NCI-H146 (cell line): Measurements from ENCODE around the gene UTF1.
"Not testable (repeated sequence)": the region's sequence is repeated elsewhere in the genome, so short reads cannot be mapped to it uniquely, and the experiment has no call there.

ENCODE experiments used
- DNase-seq: peaks from one replicate; lab custom pipeline; 2025; lab: John Stamatoyannopoulos, UW

UTF1 gene

DNA sequence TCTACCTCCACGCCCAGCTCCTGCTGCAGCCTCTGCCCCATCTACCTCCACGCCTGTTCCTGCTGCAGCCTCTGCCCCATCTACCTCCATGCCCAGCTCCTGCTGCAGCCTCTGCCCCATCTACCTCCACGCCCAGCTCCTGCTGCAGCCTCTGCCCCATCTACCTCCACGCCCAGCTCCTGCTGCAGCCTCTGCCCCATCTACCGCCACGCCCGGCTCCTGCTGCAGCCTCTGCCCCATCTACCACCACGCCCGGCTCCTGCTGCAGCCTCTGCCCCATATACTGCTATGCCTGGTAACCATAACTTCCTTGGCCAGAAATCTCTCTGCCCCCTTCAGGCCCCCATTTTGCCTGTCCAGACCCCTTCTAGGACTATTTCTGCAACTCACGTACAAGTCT lies 35.0 kb downstream of the UTF1 start:
- not testable (repeated sequence) for DNase-seq

DNA sequence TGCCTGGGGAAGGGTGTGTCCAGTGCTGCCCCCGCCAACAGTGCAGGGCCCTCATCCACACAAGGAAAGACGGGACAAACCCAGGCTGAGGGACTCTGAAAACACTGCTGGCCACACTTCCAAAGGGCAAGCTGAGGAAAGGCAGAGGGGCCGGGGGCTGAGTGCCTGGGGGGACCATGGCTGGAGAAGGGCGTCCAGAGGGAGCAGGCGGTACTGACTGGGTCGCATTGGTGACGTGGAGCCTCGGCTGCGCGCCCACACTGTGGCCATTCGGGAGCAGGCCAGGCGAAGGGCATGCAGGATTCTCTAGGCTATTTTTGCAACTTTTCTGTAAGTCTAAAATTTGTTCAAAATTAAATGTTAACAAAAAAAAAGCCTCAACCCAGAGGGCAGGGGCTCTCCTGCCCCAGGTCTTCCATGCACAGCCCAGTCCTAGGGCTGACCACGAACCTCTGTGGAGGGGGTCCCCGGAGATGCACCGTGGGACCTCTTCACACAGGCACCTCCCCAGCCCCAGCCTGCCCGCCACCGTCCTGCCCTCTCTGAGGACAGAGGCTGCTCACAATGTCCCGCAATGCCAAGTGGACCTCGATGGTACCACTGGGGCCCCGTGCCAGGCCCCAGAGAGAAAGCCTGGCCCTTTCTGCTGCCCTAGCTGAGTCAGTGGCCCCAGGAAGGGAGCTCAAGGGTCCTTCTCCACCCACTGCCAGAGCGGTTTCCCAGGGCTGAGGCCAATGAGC lies 36.2 kb downstream of the UTF1 start:
- no peak for DNase-seq

DNA sequence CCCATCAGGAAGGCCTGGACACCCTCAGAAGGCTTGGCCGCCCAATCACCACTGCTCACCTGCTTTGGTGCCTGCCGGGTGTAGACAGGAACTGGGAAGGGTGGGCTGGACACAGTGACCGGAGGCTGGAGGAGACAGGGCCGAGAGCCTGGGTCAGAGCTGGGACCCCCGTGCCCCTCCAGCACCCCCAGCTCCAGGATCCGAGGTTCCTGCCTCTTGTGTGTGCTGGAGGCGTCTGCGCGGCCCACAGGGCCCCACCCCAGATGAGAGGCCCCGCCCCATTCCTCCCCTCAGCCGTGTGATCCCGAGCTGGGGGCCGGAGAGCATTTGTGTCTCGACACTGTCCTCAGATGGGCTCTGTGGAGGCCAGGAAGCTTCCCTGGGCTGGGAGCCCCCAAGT lies 37.3 kb downstream of the UTF1 start:
- DNase-seq, result no peak

DNA sequence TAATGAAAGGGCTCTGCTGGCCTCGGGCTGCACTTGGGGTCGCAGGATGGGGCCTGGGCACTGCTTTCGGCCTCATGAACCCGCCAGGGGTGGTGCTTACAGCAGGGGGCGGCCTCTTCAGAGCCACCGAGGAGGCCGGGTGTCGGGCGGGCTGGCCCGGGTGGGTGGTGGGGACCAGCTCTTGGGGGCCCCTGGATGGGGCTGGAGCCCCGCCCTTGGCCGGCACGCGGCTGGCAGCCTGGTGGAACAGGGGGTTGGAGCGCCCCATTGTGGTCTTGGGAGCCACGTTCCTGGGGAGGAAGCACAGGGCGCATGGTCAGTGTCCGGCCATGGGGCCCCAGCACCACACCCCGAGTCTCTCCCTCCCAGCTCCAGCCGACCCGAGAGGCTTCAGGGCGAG lies 37.8 kb downstream of the UTF1 start:
- DNase-seq, result no peak

DNA sequence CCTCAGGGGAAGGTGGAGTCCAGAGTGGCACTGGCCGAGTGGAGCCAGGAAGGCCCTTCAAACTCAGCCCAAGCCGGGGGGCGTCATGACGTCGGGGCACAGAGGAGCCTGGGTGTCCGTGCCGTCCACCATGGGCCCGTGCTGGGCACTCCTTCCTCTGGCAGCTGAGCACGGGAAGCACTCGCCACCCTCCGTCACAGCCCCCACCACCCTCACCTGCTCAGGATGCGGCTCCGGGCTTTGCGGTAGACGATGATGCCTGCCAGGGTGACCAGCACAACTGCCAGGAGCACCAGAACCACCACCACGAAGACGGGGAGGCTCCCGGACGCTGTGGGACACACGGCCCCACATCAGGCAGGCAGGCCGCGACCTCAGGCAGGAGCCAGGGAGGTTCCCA lies 38.5 kb downstream of the UTF1 start:
- no peak for DNase-seq

DNA sequence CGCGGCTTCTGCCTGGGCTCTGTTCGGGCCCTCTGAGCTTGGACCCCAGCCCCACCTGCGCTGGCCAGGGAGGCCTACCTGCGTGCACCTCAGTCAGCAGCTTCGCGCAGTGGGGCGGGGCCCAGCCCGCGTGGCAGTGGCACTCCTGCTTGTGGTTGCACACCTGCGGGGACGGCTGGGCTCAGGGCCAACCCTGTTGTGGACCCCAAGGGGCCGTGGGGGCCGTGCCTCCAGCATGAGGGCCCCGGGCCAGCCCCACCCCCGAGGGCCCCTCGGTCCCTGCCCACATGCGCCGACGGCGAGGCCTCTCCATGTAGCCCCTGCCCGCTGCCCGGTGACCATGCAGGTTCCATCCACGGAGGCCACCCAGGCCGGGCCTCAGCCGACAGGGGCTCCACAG lies 39.4 kb downstream of the UTF1 start:
- DNase-seq, result no peak

DNA sequence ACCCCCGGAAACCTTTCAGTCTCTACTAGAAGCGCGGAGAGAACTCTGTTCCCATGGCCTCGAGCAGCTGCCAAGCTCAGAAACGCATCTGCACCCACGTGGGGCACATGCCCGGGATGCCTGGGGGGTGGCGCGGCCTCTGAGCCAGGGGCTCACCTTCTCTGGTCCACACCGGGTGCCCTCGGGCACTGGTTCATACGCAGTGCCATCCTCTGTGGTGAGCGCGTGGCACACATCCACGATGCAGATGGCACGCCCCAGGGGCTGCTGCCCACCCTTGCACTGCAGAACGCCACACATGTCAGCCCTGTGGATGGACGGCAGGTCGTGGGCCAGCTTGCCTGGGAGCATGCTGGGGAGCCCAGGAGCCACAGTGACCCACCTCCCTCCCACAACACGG lies 40.2 kb downstream of the UTF1 start:
- no peak for DNase-seq

DNA sequence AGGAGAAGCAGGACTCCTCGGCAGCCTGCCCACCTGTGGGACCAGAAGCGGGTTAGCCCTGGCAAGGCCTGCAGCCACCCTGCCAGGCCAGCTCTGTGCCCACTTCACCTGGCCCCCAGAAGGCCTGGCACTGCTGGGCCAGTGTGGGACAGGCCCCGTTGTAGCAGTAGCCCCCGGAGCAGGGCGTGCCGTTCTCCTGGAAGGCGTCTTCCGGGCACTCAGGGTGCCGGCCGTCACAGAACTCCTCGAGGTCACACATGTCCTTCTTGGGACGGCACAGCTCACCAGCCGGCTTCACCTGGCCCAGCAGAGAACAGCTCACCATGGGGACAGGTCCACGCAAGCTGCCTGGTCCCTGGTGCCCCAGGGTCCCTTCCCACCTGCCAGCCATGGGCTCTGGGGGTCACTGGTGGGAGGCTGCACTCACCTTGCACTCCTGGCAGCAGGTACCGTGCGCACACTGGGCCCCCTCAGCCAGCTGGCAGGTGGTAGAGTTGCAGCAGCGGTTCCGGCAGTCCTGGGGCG lies 40.8 kb downstream of the UTF1 start:
- DNase-seq, result no peak

DNA sequence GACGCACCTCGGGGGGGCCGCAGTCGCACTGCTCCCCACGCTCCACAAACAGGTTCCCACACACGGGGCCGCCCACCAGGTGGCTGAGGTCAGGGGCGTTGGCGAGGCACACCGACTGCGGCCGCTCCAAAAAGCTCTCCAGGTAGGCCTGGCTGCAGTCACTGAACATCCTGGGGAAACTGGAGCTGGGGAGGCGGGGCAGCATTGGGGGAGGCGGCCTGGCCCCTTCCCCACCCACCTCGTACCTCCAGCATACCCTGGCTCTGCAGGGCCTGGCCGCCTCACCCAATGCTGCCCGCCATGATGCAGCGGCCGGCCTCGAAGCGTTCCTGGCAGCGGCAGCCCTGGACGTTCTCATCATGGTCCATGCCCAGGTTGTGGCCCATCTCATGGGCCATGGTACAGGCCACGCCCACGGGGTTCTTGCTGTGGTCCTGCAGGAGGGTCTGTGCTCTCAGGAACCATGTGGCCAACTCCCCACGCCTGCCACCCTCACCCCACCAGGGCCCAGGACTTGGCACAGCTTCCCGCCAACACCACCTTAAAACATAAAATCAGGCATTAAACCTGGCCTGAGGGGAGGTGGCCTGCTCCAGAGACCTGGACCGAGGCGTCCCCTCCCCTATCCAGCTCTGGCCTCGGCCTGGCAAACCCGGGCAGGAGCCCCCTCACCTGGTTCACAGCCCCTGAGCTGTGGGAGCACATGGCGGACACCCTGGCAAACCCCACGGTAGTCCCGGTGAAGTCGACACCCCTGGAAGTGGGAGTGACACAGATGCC lies 41.7 kb downstream of the UTF1 start:
- no peak for DNase-seq

DNA sequence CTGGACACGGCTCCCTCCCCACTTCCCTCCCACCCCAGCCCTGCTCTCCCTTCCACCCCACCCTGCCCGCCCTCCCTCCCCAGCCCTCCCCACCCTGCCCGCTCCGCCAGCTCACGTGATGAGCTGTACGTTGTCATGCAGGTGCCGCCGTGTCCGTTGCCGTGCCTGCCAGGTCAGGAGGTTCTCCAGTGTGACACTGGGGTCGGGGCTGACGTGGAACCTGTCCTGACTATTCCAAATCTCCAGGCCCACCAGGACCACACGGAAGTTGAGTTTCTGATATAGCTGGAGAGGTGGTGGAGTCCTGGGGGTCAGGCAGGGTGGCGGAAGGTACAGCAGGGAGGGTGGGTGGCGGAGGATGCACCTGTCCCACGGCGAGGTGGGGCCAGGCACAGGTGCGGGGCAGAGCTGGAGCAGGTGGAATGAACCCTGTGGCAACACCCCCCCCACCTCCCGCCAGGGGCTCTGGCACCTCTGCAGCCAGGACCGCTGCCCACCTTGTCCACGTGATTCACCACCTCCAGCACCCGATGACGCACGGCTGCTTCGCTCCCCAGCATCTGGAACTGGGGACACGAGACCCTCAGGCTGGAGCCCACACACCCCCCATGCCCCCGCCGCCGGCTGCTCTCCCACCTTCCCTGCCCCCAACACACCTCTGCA lies 42.4 kb downstream of the UTF1 start:
- no peak for DNase-seq

DNA sequence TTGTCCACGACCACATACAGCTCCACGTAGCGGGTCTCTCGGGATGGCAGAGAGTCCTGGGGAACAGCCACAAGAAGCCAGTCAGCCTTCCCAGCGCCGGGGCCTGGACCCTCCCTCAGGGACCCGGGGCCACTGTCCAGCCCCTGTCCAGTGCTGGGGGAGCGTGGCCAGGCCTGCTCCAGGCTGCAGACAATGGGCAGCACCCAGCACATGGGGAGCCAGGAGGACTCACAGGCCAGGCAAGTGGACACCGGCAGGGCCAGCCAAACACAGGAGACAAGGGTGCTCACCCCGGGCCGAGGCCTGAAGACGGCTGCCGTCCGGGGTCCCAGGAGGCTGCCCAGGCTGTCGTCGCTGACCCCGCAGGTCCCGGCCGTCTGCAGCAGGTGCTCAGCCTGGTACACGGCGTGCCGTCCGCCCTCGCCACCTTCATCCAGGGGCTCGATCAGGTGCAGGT lies 43.0 kb downstream of the UTF1 start:
- no peak for DNase-seq

DNA sequence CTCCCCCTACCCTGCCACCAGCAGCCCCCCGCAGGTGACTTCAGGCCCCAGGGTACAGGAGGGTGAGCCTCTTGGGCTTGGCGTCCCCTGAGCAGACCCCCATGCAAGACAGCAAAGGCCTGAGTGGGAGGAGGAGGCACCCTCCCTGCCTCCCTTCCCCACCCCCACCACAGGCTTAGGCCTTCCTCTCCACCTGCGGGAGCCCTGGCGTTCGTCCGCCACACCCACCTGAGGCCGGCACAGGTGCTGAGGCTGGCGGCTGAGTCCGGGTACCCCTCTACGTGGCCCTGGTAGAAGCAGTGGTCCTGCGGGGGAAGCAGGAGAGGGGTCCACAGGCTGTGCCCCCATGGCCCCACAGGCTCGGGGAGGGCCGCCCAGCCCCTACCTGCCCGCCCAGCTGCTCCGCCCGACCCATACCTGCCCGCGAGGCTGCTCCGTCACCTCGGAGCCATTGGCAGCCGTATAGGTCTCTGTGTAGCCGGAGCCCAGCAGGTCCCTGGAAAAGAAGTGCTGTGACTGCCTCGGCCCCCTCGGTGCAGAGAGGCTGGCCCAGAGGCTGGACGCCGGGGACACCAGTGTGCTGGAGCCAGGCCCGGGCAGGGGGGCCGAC lies 43.6 kb downstream of the UTF1 start:
- no peak for DNase-seq

DNA sequence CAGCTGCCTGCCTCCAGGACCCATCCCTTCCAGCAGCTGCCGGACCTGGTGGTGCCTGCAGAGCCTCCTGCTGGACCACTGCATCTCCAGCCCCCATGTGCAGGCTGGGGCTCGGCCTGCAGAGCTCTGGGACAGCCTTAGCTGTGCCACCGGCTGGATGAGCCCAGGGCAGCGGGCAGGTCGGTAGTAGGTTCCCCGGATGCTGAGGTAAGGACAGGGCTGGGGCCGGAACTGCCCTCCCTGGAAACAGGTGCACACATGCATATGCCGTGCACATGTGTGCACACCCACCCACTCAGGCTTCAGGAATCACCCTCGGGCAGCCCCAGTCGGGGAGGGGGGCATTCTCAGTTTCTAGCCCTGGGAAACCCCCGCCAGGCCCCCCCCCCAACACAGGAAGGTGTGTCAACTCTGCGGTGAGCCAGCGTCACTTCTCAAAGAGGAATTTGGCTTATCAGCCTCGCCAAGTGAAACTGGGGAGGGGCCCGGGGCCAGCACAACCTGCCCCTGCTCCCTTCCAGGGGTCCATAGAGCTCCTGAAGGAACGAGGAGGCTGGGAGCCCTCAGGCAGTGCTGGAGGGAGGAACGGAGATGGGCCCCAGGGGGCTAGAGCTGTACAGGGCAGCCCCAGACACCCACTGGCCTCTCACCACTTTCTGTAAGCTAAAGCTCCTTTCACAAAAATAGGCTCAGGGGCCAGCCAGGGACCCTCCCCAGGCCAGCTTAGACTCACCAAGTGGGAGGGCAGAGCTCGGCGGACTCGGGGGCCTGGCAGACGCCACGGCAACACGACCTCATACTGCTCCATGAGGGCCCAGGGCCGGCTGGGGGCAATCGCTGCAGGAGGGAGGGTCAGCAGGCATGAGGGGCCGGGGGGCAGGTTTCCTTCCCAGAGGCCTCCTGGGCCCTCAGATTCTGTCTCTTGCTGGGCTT lies 45.0 kb downstream of the UTF1 start:
- no peak for DNase-seq

DNA sequence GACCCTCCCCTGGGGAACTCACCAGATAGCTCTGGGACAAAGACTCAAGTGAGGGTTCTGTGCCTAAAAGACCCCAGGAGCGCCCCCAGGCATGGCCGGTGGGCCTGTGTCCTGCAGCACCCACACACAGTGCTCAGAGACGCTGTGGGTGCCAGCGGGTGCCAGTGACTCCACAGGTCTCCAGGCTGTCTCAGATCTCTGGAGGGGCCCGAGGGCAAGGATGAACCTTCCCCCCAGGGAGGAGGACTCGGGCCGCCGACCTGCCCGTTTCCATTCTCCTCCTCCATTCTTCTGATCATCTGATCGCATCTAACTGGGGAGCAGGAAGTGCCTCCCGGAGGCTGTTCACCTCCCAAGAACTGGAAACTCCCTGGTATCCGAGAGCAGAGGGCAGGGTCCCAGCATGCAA lies 45.7 kb downstream of the UTF1 start:
- no peak for DNase-seq

DNA sequence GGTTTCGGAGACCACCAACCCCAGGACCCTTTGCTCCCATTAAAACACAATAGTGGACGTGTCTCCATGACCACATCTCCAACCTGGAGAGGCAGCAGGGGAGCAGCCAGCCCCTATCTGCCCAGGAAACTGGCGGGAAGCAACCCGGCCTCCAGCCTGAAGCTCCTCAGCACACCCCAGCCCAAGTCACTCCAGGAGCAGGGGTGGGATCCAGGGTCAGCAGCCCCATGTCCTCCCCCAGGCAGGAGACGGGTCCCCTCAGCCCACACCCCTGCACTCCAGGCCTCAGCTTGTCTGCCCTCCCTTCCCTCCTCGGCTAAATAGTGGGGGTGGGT lies 46.0 kb downstream of the UTF1 start:
- no peak for DNase-seq

DNA sequence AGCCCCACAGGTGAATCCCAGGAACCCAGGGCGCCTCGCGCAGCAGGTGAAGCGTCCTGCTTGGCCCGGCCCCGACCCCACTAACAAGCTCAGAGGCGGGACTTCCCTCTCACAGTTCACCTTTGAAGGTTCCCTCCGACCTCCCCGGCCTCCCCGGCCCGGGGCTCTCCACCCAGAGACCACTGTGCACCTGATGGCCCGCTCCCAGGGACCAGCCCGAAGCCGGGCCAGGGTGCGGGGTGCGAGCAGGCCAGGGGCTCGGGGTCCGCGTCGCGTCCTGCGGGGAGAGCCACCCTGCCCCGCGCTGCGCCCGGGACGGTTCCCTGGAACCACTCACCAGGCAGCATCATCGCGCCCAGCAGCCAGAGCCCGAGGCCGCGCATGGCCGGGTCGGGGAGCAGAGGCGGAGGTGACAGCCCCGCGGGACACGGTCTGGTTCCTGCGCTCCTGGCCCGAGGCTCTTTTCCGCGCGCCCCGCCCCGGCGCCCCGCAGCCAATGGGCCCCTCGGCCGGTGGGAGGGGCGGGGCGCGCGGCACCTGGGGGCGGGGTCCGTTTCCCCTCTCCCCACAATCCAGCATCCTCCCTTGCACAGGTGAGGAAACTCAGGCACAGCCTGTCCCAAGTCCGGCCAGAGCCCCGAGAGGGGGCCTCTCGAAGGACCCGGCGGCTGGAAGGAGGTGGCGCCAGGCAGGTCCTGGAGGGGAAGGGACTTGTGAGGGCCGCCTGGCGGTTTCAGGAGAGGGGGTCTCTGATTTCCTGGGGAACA lies 46.6 kb downstream of the UTF1 start, which contains the start of gene ADAM8:
Gene ADAM8 (minus strand): TSS at position 434 of the 767 bp plus-strand sequence. CDS start 51 bp downstream, at position 383.
- DNase-seq, result peak; percentile 56

DNA sequence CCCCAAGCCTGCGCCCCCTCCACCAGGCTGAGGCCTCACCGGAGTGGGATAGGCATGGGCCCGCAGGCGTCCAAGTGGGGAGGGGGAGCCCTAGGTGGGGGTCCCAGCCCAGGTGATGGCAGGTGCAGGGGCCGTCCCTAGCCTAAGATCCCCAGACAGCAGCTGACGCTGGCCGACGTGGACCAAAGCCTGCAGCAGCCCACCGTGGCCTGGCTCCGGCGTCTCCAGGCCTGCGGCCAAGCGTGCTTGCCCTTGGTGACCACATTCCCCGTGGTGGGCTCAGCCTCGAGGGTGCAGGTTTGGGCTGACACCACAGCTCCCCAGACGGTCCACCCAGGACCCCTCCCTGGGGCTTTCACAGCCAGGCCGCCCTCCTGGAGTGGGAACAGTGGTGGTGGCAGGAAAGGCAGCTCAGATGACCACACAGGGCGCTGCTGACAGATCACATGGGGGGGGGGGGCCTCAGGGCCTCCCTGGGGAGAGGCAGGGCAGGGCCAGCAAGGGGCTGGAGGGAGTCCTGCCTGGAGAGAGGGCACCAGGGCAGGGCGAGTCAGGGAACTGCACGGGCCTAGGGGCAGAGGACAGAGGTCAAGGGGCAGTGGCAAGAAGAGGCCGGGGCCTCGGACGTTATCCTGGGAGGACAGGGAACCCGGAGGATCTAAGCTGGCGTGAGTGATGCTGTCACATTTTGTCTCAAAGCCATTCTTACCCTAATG lies 47.4 kb downstream of the UTF1 start:
- DNase-seq, result no peak

DNA sequence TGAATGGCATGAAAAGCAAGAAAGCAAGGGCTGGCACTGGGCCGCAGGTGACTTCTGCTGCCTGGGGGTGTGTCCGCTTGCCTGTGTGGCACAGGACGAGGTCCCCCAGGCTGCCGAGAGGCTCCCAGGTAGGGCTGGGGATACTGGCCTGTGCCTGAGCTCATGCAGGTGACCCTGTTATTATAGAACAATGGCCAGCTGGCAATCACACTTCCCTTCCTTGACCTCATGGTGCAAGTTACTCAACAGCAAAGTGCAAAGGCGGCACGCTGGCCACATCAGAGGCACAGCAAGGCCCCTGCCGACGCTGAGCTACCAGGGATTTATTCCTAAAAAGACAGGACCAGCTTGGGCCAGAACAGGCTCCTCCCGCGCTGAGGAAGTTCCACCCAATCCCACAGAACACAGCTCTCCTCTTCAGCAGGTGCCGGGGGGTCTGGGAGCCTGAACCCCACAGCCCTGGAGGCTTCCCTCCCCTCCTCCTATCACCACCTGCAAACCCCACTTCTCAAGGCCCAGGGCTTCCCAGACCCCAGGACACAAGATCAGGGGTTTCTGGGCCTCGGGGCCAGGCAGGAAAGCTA lies 48.1 kb downstream of the UTF1 start:
- no peak for DNase-seq

DNA sequence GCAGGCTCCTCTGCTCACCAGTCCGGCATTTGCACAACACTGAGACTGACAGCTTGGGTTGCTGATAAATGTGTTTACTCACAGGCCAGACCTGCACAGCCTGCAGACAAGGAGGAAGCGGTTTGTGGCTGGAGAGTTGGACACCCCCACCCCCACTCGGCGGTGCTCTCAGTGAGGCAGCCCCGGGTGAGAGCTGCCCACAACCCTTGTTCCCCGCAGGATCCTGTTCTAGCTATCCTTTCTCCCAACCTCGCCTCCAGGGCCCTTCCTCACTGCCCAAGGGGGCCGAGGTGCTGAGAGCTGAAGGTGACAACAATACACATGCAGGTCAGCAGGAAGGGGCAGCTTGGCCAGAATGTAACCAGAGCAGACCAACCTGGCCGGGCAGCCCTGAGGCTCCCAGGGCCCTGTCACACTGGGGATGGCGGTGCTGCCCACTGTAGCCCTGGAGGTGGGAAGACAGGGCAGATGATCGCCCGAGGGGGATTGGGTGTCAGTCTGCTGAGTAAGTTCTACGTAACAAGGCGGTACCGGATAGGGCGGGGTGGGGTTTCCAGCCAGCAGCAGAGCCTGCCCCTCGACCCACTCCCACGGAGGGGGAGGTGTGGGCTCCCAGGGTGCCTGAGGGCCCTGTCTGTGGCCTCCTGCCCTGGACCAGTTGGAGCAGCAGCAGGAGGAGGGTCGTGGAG lies 48.7 kb downstream of the UTF1 start:
- no peak for DNase-seq
